HEK293 (cell line): ENCODE measurements around the gene CADPS2.

Experiments used
- FEZF1 ChIP-seq: fragments of 450-650 bp; formaldehyde crosslinking; IDR thresholded peaks from 2 replicates; pipeline ENCODE4 v1.5.1; 2016; ENCODE audit warnings: missing biosample characterization, missing genetic modification characterization
- GLIS1 ChIP-seq: fragments of 450-650 bp; formaldehyde crosslinking; IDR thresholded peaks from 2 replicates; pipeline ENCODE4 v1.5.1; 2016; ENCODE audit warnings: missing biosample characterization, missing genetic modification characterization
- GLIS2 ChIP-seq: fragments of 450-650 bp; formaldehyde crosslinking; IDR thresholded peaks from 2 replicates; pipeline ENCODE4 v1.5.1; 2016; ENCODE audit warnings: missing biosample characterization, missing genetic modification characterization
- IKZF3 ChIP-seq: fragments of 450-650 bp; IDR thresholded peaks from 2 replicates; pipeline ENCODE4 v1.5.0; 2018; ENCODE audit warnings: missing biosample characterization, mild to moderate bottlenecking, missing genetic modification characterization, moderate library complexity
- INSM2 ChIP-seq: fragments of 450-650 bp; formaldehyde crosslinking; IDR thresholded peaks from 2 replicates; pipeline ENCODE4 v1.5.1; 2016; ENCODE audit warnings: missing biosample characterization, missing genetic modification characterization
- KLF16 ChIP-seq: fragments of 450-650 bp; formaldehyde crosslinking; IDR thresholded peaks from 2 replicates; pipeline ENCODE4 v1.5.1; 2017; ENCODE audit warnings: missing biosample characterization, missing genetic modification characterization
- PRDM6 ChIP-seq: fragments of 450-650 bp; formaldehyde crosslinking; IDR thresholded peaks from 2 replicates; pipeline ENCODE4 v1.5.1; 2017; ENCODE audit warnings: missing biosample characterization, missing genetic modification characterization
- SCRT2 ChIP-seq: fragments of 450-650 bp; formaldehyde crosslinking; IDR thresholded peaks from 2 replicates; pipeline ENCODE4 v1.5.1; 2016; ENCODE audit warnings: missing biosample characterization, missing genetic modification characterization
- SP2 ChIP-seq: fragments of 450-650 bp; formaldehyde crosslinking; IDR thresholded peaks from 2 replicates; pipeline ENCODE4 v1.5.1; 2016; ENCODE audit warnings: missing biosample characterization, missing genetic modification characterization
- YY2 ChIP-seq: fragments of 450-650 bp; formaldehyde crosslinking; IDR thresholded peaks from 2 replicates; pipeline ENCODE4 v1.5.1; 2016; ENCODE audit warnings: missing biosample characterization, missing genetic modification characterization
- ZBTB21 ChIP-seq: fragments of 450-650 bp; formaldehyde crosslinking; IDR thresholded peaks from 2 replicates; pipeline ENCODE4 v1.5.1; 2017; ENCODE audit warnings: missing biosample characterization, missing genetic modification characterization
- ZBTB49 ChIP-seq: fragments of 450-650 bp; formaldehyde crosslinking; IDR thresholded peaks from 2 replicates; pipeline ENCODE4 v1.5.1; 2016; ENCODE audit warnings: missing biosample characterization, missing genetic modification characterization, low read depth
- ZBTB6 ChIP-seq: fragments of 450-650 bp; formaldehyde crosslinking; IDR thresholded peaks from 2 replicates; pipeline ENCODE4 v1.5.1; 2017; ENCODE audit warnings: missing biosample characterization, missing genetic modification characterization
- ZBTB7A ChIP-seq: fragments of 450-650 bp; formaldehyde crosslinking; IDR thresholded peaks from 2 replicates; pipeline ENCODE4 v1.5.1; 2016; ENCODE audit warnings: low read depth, missing biosample characterization, missing genetic modification characterization
- ZFHX2 ChIP-seq: fragments of 450-650 bp; formaldehyde crosslinking; conservative IDR thresholded peaks from 2 replicates; pipeline ENCODE4 v1.5.1; 2016; ENCODE audit warnings: missing biosample characterization, missing genetic modification characterization
- ZFP3 ChIP-seq: fragments of 450-650 bp; formaldehyde crosslinking; IDR thresholded peaks from 2 replicates; pipeline ENCODE4 v1.5.1; 2016; ENCODE audit warnings: low read depth, missing biosample characterization, missing genetic modification characterization
- ZFP37 ChIP-seq: fragments of 450-650 bp; formaldehyde crosslinking; IDR thresholded peaks from 2 replicates; pipeline ENCODE4 v1.5.1; 2016; ENCODE audit warnings: missing biosample characterization, missing genetic modification characterization
- ZNF146 ChIP-seq: fragments of 450-650 bp; formaldehyde crosslinking; IDR thresholded peaks from 2 replicates; pipeline ENCODE4 v1.5.1; 2016; ENCODE audit warnings: missing biosample characterization, missing genetic modification characterization
- ZNF175 ChIP-seq: fragments of 450-650 bp; formaldehyde crosslinking; IDR thresholded peaks from 2 replicates; pipeline ENCODE4 v1.5.1; 2016; ENCODE audit warnings: missing biosample characterization, missing genetic modification characterization
- ZNF2 ChIP-seq: fragments of 450-650 bp; formaldehyde crosslinking; IDR thresholded peaks from 2 replicates; pipeline ENCODE4 v1.5.1; 2016; ENCODE audit warnings: missing biosample characterization, missing genetic modification characterization
- ZNF223 ChIP-seq: fragments of 450-650 bp; formaldehyde crosslinking; IDR thresholded peaks from 2 replicates; pipeline ENCODE4 v1.5.1; 2016; ENCODE audit warnings: missing biosample characterization, missing genetic modification characterization
- ZNF335 ChIP-seq: fragments of 450-650 bp; formaldehyde crosslinking; conservative IDR thresholded peaks from 2 replicates; pipeline ENCODE4 v1.5.1; 2016; ENCODE audit warnings: missing biosample characterization, missing genetic modification characterization
- ZNF366 ChIP-seq: fragments of 450-650 bp; formaldehyde crosslinking; conservative IDR thresholded peaks from 2 replicates; pipeline ENCODE4 v1.5.1; 2016; ENCODE audit warnings: missing biosample characterization, missing genetic modification characterization
- ZNF521 ChIP-seq: fragments of 450-650 bp; formaldehyde crosslinking; IDR thresholded peaks from 2 replicates; pipeline ENCODE4 v1.5.1; 2017; ENCODE audit warnings: missing biosample characterization, mild to moderate bottlenecking, missing genetic modification characterization
- ZNF580 ChIP-seq: fragments of 450-650 bp; formaldehyde crosslinking; IDR thresholded peaks from 2 replicates; pipeline ENCODE4 v1.5.1; 2016; ENCODE audit warnings: missing biosample characterization, missing genetic modification characterization
- ZNF610 ChIP-seq: fragments of 450-650 bp; formaldehyde crosslinking; IDR thresholded peaks from 2 replicates; pipeline ENCODE4 v1.5.1; 2016; ENCODE audit warnings: missing biosample characterization, missing genetic modification characterization, borderline replicate concordance
- ZNF654 ChIP-seq: fragments of 450-650 bp; formaldehyde crosslinking; IDR thresholded peaks from 2 replicates; pipeline ENCODE4 v1.5.1; 2016; ENCODE audit warnings: low read depth, missing biosample characterization, missing genetic modification characterization
- ZNF777 ChIP-seq: fragments of 450-650 bp; formaldehyde crosslinking; IDR thresholded peaks from 2 replicates; pipeline ENCODE4 v1.5.1; 2017; ENCODE audit warnings: missing biosample characterization, missing genetic modification characterization, borderline replicate concordance
- ZSCAN18 ChIP-seq: fragments of 450-650 bp; formaldehyde crosslinking; IDR thresholded peaks from 2 replicates; pipeline ENCODE4 v1.5.1; 2016; ENCODE audit warnings: missing biosample characterization, missing genetic modification characterization
- ZSCAN23 ChIP-seq: fragments of 450-650 bp; formaldehyde crosslinking; IDR thresholded peaks from 2 replicates; pipeline ENCODE4 v1.5.1; 2016; ENCODE audit warnings: missing biosample characterization, missing genetic modification characterization

Gene CADPS2

GRCh38 chr7:122304319-122304975, 581.8 kb downstream of the CADPS2 start, which contains the start of gene FEZF1 (continued):
- 0 out of 2 replicates have a peak, but pooled peaks have one; percentile 45 for TF ChIP-seq YY2 (tag by site-specific recombination)
- peak; percentile 63; the same call in 1 of the 2 replicates for TF ChIP-seq ZNF146
- 0 out of 2 replicates have a peak, but pooled peaks have one; percentile 10 for TF ChIP-seq ZBTB21 (tag by site-specific recombination)
- no peak for TF ChIP-seq ZNF175 (tag by site-specific recombination)
- no peak; the same call in 1 of the 2 replicates for TF ChIP-seq GLIS1 (tag by site-specific recombination)
- TF ChIP-seq ZBTB6 (tag by site-specific recombination): no peak
- peak; percentile 82 for TF ChIP-seq SP2 (tag by site-specific recombination)
- no peak for TF ChIP-seq ZBTB49 (tag by site-specific recombination)
- no peak for TF ChIP-seq ZNF521 (tag by site-specific recombination)
- peak; percentile 74; the same call in 1 of the 2 replicates for TF ChIP-seq ZNF777 (tag by site-specific recombination)
- TF ChIP-seq FEZF1 (tag by site-specific recombination): no peak
- TF ChIP-seq ZNF2: no peak
- TF ChIP-seq ZSCAN23 (tag by site-specific recombination): no peak
- no peak for TF ChIP-seq ZNF654 (tag by site-specific recombination)
- no peak for TF ChIP-seq INSM2 (tag by site-specific recombination)
- peak; percentile 23; the same call in 1 of the 2 replicates for TF ChIP-seq GLIS2 (tag by site-specific recombination)
- TF ChIP-seq IKZF3: 0 out of 2 replicates have a peak, but pooled peaks have one; percentile 38
- no peak for TF ChIP-seq ZNF580 (tag by site-specific recombination)
- TF ChIP-seq ZNF335 (tag by site-specific recombination): peak; percentile 33; the same call in 1 of the 2 replicates
- peak; percentile 74 for TF ChIP-seq ZNF366 (tag by site-specific recombination)
- peak; percentile 90 for TF ChIP-seq SCRT2 (tag by site-specific recombination)
- TF ChIP-seq ZBTB7A: no peak
- peak; percentile 77; the same call in 1 of the 2 replicates for TF ChIP-seq ZFP37
- TF ChIP-seq ZNF610 (tag by site-specific recombination): 0 out of 2 replicates have a peak, but pooled peaks have one; percentile 11
- peak; percentile 67 for TF ChIP-seq PRDM6 (tag by site-specific recombination)
- no peak for TF ChIP-seq ZSCAN18 (tag by site-specific recombination)
- no peak for TF ChIP-seq ZFP3 (tag by site-specific recombination)
- TF ChIP-seq KLF16 (tag by site-specific recombination): peak; percentile 38; the same call in 1 of the 2 replicates
- 0 out of 2 replicates have a peak, but pooled peaks have one; percentile 4 for TF ChIP-seq ZFHX2 (tag by site-specific recombination)
- TF ChIP-seq ZNF223 (tag by site-specific recombination): no peak
